HEK293 (cell line): ENCODE data around the gene TMEM87B.

Experiments used
- EGR2 ChIP-seq: fragments of 450-650 bp; formaldehyde crosslinking; IDR thresholded peaks from 2 replicates; pipeline ENCODE4 v1.5.1; 2016; ENCODE audit warnings: low read depth, missing biosample characterization, missing genetic modification characterization
- KLF10 ChIP-seq: fragments of 450-650 bp; IDR thresholded peaks from 2 replicates; pipeline ENCODE4 v1.5.1; 2018; ENCODE audit warnings: missing biosample characterization, mild to moderate bottlenecking, missing genetic modification characterization
- KLF16 ChIP-seq: fragments of 450-650 bp; formaldehyde crosslinking; IDR thresholded peaks from 2 replicates; pipeline ENCODE4 v1.5.1; 2017; ENCODE audit warnings: missing biosample characterization, missing genetic modification characterization
- PBX3 ChIP-seq: sonication (generic); formaldehyde crosslinking; IDR thresholded peaks from 2 replicates; pipeline ENCODE4 v1.8.1; 2022; ENCODE audit warnings: mild to moderate bottlenecking, moderate library complexity, missing genetic modification reagents
- SETDB1 ChIP-seq: IDR thresholded peaks from one replicate; pipeline ENCODE4 v1.6.1; 2017; ENCODE audit warnings: mild to moderate bottlenecking, low read length, moderate library complexity, mixed read lengths; ENCODE audit not compliant: insufficient read length
- SP2 ChIP-seq: fragments of 450-650 bp; formaldehyde crosslinking; IDR thresholded peaks from 2 replicates; pipeline ENCODE4 v1.5.1; 2016; ENCODE audit warnings: missing biosample characterization, missing genetic modification characterization
- WT1 ChIP-seq: fragments of 450-650 bp; formaldehyde crosslinking; IDR thresholded peaks from 2 replicates; pipeline ENCODE4 v1.5.1; 2016; ENCODE audit warnings: missing biosample characterization, missing genetic modification characterization
- ZBTB17 ChIP-seq: fragments of 450-650 bp; formaldehyde crosslinking; IDR thresholded peaks from 2 replicates; pipeline ENCODE4 v1.5.1; 2016; ENCODE audit warnings: missing biosample characterization, missing genetic modification characterization
- ZBTB26 ChIP-seq: fragments of 450-650 bp; formaldehyde crosslinking; optimal IDR thresholded peaks from 2 replicates; pipeline ENCODE3; 2016; ENCODE audit warnings: missing biosample characterization, mild to moderate bottlenecking, missing genetic modification characterization
- ZBTB44 ChIP-seq: fragments of 450-650 bp; IDR thresholded peaks from 2 replicates; pipeline ENCODE4 v1.5.1; 2018; ENCODE audit warnings: missing biosample characterization, mild to moderate bottlenecking, missing genetic modification characterization
- ZBTB48 ChIP-seq: fragments of 450-650 bp; formaldehyde crosslinking; IDR thresholded peaks from 2 replicates; pipeline ENCODE4 v1.5.1; 2016; ENCODE audit warnings: missing biosample characterization, missing genetic modification characterization
- ZBTB6 ChIP-seq: fragments of 450-650 bp; formaldehyde crosslinking; IDR thresholded peaks from 2 replicates; pipeline ENCODE4 v1.5.1; 2017; ENCODE audit warnings: missing biosample characterization, missing genetic modification characterization
- ZFP69B ChIP-seq: fragments of 450-650 bp; formaldehyde crosslinking; IDR thresholded peaks from 2 replicates; pipeline ENCODE4 v1.5.1; 2016; ENCODE audit warnings: missing biosample characterization, missing genetic modification characterization
- ZNF121 ChIP-seq: fragments of 450-650 bp; formaldehyde crosslinking; IDR thresholded peaks from 2 replicates; pipeline ENCODE4 v1.5.1; 2016; ENCODE audit warnings: missing biosample characterization, missing genetic modification characterization
- ZNF324 ChIP-seq: fragments of 450-650 bp; formaldehyde crosslinking; IDR thresholded peaks from 2 replicates; pipeline ENCODE4 v1.5.1; 2016; ENCODE audit warnings: missing biosample characterization, missing genetic modification characterization
- ZNF335 ChIP-seq: fragments of 450-650 bp; formaldehyde crosslinking; conservative IDR thresholded peaks from 2 replicates; pipeline ENCODE4 v1.5.1; 2016; ENCODE audit warnings: missing biosample characterization, missing genetic modification characterization
- ZNF394 ChIP-seq: fragments of 450-650 bp; formaldehyde crosslinking; IDR thresholded peaks from 2 replicates; pipeline ENCODE4 v1.5.1; 2016; ENCODE audit warnings: missing biosample characterization, missing genetic modification characterization, mild to moderate bottlenecking, moderate library complexity, borderline replicate concordance
- ZNF449 ChIP-seq: fragments of 450-650 bp; formaldehyde crosslinking; IDR thresholded peaks from 2 replicates; pipeline ENCODE4 v1.5.1; 2017; ENCODE audit warnings: missing biosample characterization, mild to moderate bottlenecking, missing genetic modification characterization, moderate library complexity
- ZNF600 ChIP-seq: fragments of 450-650 bp; formaldehyde crosslinking; IDR thresholded peaks from 2 replicates; pipeline ENCODE4 v1.5.1; 2016; ENCODE audit warnings: missing biosample characterization, missing genetic modification characterization
- ZNF610 ChIP-seq: fragments of 450-650 bp; formaldehyde crosslinking; IDR thresholded peaks from 2 replicates; pipeline ENCODE4 v1.5.1; 2016; ENCODE audit warnings: missing biosample characterization, missing genetic modification characterization, borderline replicate concordance
- ZNF660 ChIP-seq: fragments of 450-650 bp; IDR thresholded peaks from 2 replicates; pipeline ENCODE4 v1.5.1; 2018; ENCODE audit warnings: missing biosample characterization, mild to moderate bottlenecking, missing genetic modification characterization
- ZNF768 ChIP-seq: fragments of 450-650 bp; formaldehyde crosslinking; IDR thresholded peaks from 2 replicates; pipeline ENCODE4 v1.5.1; 2018; ENCODE audit warnings: missing biosample characterization, mild to moderate bottlenecking, missing genetic modification characterization
- ZNF830 ChIP-seq: fragments of 450-650 bp; IDR thresholded peaks from 2 replicates; pipeline ENCODE4 v1.5.0; 2018; ENCODE audit warnings: missing biosample characterization, missing genetic modification characterization, low read depth, mild to moderate bottlenecking, moderate library complexity
- ZXDB ChIP-seq: fragments of 450-650 bp; formaldehyde crosslinking; IDR thresholded peaks from 2 replicates; pipeline ENCODE4 v1.5.1; 2016; ENCODE audit warnings: missing biosample characterization, missing genetic modification characterization
- TF ChIP-seq, protein P1 (sequence below): fragments of 450-650 bp; formaldehyde crosslinking; IDR thresholded peaks from 2 replicates; pipeline ENCODE4 v1.5.1; 2016; ENCODE audit warnings: missing biosample characterization, missing genetic modification characterization

TMEM87B gene

DNA sequence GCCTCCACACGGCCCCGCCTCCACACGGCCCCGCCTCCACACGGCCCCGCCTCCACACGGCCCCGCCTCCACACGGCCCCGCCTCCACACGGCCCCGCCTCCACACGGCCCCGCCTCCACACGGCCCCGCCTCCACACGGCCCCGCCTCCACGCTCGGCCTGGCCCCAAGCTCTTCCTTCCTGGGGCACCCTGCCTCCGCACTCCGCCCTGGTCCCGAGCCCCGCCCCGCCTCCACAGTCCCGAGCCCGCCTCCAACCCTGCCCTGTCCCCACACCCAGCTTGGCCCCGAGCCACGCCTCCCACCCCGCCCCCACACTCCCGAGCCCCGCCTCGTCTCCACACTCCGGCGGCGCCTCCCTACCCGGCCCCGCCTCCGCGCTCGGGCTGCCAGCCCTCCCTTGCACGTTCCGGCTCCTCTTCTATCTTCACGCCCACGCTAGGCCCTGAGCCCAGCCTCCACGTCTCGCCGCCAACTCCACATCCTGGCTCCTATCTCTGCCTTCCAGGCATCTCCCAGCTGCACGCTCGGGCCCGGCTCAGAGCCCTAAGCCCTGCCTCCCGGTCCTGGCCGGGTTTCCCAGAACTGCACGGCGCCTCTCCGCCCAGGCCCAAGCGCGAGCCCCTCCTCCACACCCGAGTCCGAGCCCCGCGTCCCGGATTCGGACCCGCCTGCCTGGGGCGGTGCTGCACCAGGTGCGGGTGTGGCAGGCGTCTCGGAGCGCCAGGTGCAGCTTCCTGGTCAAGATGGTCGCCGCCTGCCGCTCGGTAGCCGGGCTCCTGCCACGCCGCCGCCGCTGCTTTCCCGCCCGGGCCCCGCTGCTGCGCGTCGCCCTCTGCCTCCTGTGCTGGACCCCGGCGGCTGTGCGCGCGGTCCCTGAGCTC is at the start of gene TMEM87B (continued):
- TF ChIP-seq, protein P1, sequence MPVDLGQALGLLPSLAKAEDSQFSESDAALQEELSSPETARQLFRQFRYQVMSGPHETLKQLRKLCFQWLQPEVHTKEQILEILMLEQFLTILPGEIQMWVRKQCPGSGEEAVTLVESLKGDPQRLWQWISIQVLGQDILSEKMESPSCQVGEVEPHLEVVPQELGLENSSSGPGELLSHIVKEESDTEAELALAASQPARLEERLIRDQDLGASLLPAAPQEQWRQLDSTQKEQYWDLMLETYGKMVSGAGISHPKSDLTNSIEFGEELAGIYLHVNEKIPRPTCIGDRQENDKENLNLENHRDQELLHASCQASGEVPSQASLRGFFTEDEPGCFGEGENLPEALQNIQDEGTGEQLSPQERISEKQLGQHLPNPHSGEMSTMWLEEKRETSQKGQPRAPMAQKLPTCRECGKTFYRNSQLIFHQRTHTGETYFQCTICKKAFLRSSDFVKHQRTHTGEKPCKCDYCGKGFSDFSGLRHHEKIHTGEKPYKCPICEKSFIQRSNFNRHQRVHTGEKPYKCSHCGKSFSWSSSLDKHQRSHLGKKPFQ (tag by site-specific recombination): no peak; the same call in 1 of the 2 replicates
- TF ChIP-seq SETDB1 (no peak), ZBTB44 (tag by site-specific recombination) (no peak), KLF16 (peak; percentile 82; the same call in 1 of the 2 replicates), ZXDB (tag by site-specific recombination) (peak; percentile 53), ZNF335 (tag by site-specific recombination) (peak; percentile 56; the same call in 1 of the 2 replicates), SP2 (tag by site-specific recombination) (peak; percentile 79), ZBTB6 (0 out of 2 replicates have a peak, but pooled peaks have one; percentile 3), ZNF768 (no peak), ZNF394 (tag by site-specific recombination) (no peak), ZNF600 (tag by site-specific recombination) (peak; percentile 88), ZNF121 (0 out of 2 replicates have a peak, but pooled peaks have one; percentile 13), ZNF830 (tag by site-specific recombination) (no peak), KLF10 (tag by site-specific recombination) (peak; percentile 85), ZNF324 (tag by site-specific recombination) (0 out of 2 replicates have a peak, but pooled peaks have one; percentile 37), EGR2 (tag by site-specific recombination) (peak; percentile 95), PBX3 (CRISPR knock-in tag) (0 out of 2 replicates have a peak, but pooled peaks have one; percentile 7), ZBTB26 (tag by site-specific recombination) (peak; percentile 88), ZNF449 (tag by site-specific recombination) (no peak), ZNF610 (tag by site-specific recombination) (peak; percentile 38; the same call in 1 of the 2 replicates), ZBTB48 (tag by site-specific recombination) (peak; percentile 78; the same call in 1 of the 2 replicates), ZBTB17 (peak; percentile 96), ZFP69B (tag by site-specific recombination) (0 out of 2 replicates have a peak, but pooled peaks have one; percentile 19), WT1 (tag by site-specific recombination) (peak; percentile 79), ZNF660 (tag by site-specific recombination) (0 out of 2 replicates have a peak, but pooled peaks have one; percentile 30)
- TF ChIP-seq, all 188 proteins: peak for 40
